HUES48 (cell line): ENCODE data around the gene SMG1.
"Not testable (repeated sequence)": the region's sequence is repeated elsewhere in the genome, so short reads cannot be mapped to it uniquely, and the experiment has no call there.

Experiments
- H3K27ac ChIP-seq: one replicate; pipeline ENCODE4 v1.7.0; 2013; ENCODE audit warnings: low read depth, low read length, inconsistent platforms
- H3K27me3 ChIP-seq: 2 replicates; pipeline ENCODE4 v1.6.1; 2013; ENCODE audit warnings: mild to moderate bottlenecking, low read length; ENCODE audit not compliant: control insufficient read depth, insufficient read depth
- H3K36me3 ChIP-seq: 2 replicates; pipeline ENCODE4 v1.6.1; 2013; ENCODE audit warnings: low read length; ENCODE audit not compliant: control insufficient read depth, insufficient read depth
- H3K4me1 ChIP-seq: 2 replicates; pipeline ENCODE4 v1.6.1; 2013; ENCODE audit warnings: mild to moderate bottlenecking, low read length; ENCODE audit not compliant: control insufficient read depth, insufficient read depth
- H3K4me3 ChIP-seq: 2 replicates; pipeline ENCODE4 v1.5.1; 2013; ENCODE audit warnings: mild to moderate bottlenecking, low read depth, low read length
- H3K9ac ChIP-seq: 2 replicates; pipeline ENCODE4 v1.6.1; 2013; ENCODE audit warnings: mild to moderate bottlenecking, low read depth, low read length, moderate library complexity
- H3K9me3 ChIP-seq: 2 replicates; pipeline ENCODE4 v1.6.1; 2013; ENCODE audit warnings: low read length; ENCODE audit not compliant: control insufficient read depth, insufficient read depth

The SMG1 gene

DNA sequence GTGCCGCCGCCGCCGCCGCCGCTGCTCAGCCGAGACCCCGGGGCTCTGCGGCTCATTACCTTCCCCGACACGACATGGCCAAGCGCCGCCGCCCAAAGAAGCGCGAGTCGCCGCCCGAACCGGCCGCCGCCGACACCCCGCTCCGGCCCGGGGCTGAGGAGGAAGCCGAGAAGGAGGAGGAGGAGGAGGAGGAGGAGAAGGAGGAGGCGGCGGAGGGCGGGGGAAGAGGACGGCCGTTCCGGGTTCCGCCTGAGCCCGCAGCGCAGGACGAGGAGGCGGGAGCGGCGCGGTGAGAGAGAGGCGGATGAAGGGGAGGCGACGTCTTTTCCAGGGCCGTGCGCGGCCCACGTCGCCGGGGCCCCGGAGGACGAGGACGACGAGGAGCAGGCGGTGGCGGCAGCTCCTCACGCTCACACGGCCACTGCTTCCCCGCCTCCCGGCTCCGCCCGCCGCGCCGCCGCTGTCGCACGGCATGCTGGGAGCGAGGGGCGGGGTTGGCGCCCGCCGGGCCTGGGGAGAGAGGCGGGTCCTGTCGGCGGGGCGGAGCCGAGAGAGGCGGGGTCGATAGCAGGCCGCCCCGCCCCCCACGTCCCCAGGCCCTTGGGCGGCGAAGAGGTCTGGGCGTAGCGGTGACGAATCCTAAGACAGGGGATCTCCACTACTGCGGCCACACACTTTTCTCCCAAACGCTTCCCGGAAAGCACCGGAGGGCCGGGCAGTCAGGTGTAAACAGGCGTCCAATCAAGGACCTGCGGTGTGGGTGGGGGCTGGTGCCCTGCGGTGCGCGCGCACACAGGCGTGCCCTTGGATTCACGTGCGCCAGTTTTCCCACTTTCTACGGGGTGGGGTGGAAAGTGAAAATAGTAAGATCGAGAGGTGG, at the start of gene SMG1:
TSS of gene SMG1 (minus strand) at position 423 of the 880 bp plus-strand sequence. CDS start at position 56, 367 bp downstream.
- H3K9me3 ChIP-seq, H3K4me1 ChIP-seq, H3K36me3 ChIP-seq, H3K27me3 ChIP-seq: not testable (repeated sequence)
- peak within 1 kb of the TSS; percentile 96 for H3K4me3 ChIP-seq
- H3K27ac ChIP-seq: peak within 1 kb of the TSS; percentile 98
- H3K9ac ChIP-seq: peak within 1 kb of the TSS; percentile 91

DNA sequence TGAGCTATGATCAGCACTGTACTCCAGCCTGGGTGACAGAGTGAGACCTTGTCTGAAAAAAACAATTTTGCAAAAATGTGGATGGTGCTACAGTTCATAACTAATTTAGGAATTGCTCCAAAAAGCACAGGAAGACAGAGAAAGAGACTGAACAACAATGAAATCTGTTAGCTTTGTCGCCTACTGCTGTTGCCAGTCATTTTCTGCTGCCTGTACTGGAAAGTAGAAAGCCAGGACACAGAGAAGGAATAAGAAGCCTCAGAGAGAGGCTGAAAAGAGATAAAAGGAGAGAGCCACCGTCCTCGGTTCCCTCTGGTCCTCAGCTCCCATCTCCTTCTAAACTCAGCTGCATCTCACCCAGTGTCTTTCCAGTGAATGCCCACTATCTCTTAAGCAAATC, 48.9 kb upstream of the SMG1 start:
- Histone ChIP-seq H3K4me1 (no peaks in the 10 kb centered on the region), H3K36me3 (no peaks in the 10 kb centered on the region)

GRCh38 chr16:18969855-18970240, 43.6 kb upstream of the SMG1 start:
- H3K36me3 ChIP-seq: no peaks in the 10 kb centered on the region
- no peak overlapping the region for H3K9ac ChIP-seq
- H3K4me3 ChIP-seq: no peak overlapping the region
- no peak overlapping the region for H3K27ac ChIP-seq
- H3K4me1 ChIP-seq: no peaks in the 10 kb centered on the region
- no peaks in the 10 kb centered on the region for H3K9me3 ChIP-seq
- no peaks in the 10 kb centered on the region for H3K27me3 ChIP-seq

More for the DNA sequence above, 48.9 kb upstream of the SMG1 start:
- no peak overlapping the region for H3K9ac ChIP-seq
- H3K9me3 ChIP-seq: no peaks in the 10 kb centered on the region
- no peaks in the 10 kb centered on the region for H3K27me3 ChIP-seq
- no peak overlapping the region for H3K27ac ChIP-seq
- no peak overlapping the region for H3K4me3 ChIP-seq

- Histone ChIP-seq H3K4me3 (peak overlapping the region; percentile 43), H3K9me3 (no peaks in the 10 kb centered on the region), H3K27ac (no peak overlapping the region), H3K4me1 (no peaks in the 10 kb centered on the region), H3K9ac (no peak overlapping the region), H3K36me3 (no peaks in the 10 kb centered on the region), H3K27me3 (no peaks in the 10 kb centered on the region)
These were observed 43.0 kb upstream of the SMG1 start for GRCh38 chr16:18969050-18969854.

- H3K27me3 ChIP-seq: no peaks in the 10 kb centered on the region
These were observed 40.6 kb upstream of the SMG1 start for GRCh38 chr16:18966791-18967190.

DNA sequence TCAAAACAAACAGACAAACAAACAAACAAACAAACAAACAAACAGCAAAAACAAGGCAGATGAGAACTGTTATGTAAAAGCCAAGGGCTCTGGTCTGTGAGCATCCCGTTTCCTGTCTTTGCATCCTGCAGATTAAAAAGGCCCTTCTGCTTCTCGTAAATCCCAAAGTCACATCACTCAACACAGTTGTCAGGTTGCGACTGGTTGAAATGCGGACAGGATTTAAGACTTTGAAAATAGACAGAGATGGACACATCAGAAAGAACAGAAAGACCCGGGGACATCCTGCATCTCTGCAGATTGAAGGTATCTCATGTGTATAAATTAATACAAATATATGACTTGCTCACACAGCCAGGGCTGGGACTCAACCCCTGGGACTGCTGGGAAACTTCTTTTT, 39.3 kb upstream of the SMG1 start:
- no peak overlapping the region for H3K4me3 ChIP-seq
- H3K36me3 ChIP-seq: no peaks in the 10 kb centered on the region
- no peaks in the 10 kb centered on the region for H3K4me1 ChIP-seq
- no peak overlapping the region for H3K9ac ChIP-seq
- no peaks in the 10 kb centered on the region for H3K9me3 ChIP-seq
- H3K27ac ChIP-seq: no peak overlapping the region
- no peaks in the 10 kb centered on the region for H3K27me3 ChIP-seq

More at GRCh38 chr16:18966791-18967190, 40.6 kb upstream of the SMG1 start:
- Histone ChIP-seq H3K4me1 (no peaks in the 10 kb centered on the region), H3K36me3 (no peaks in the 10 kb centered on the region), H3K9ac (no peak overlapping the region), H3K27ac (no peak overlapping the region), H3K4me3 (no peak overlapping the region), H3K9me3 (no peaks in the 10 kb centered on the region)

DNA sequence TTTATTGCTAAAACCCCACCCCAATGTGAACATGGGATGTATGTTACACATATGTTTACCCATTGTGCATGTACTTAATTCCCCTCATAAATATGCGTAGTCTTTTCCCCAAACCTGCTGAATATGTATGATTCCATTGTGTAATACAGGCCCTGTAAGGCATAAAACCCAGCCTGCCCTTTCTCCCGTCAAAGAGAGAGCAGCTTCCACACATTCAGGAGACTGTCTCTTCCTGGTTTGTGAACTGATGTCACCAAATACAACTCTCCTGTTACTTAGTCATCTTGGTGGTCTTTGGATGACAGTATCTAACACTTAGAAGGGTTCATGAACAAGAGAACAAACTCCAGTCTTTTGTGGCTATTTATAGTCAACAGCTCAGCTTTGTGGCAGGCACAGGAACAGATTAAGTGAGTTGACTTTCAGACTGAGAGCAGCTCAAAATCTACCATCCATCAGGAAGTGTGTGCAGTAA, 32.9 kb upstream of the SMG1 start:
- Histone ChIP-seq H3K27me3 (no peaks in the 10 kb centered on the region), H3K4me3 (no peak overlapping the region), H3K4me1 (0 out of 2 replicates have a peak, but pooled peaks cover 3% of the 10 kb centered on the region), H3K36me3 (no peaks in the 10 kb centered on the region), H3K27ac (no peak overlapping the region), H3K9ac (no peak overlapping the region), H3K9me3 (no peaks in the 10 kb centered on the region)

DNA sequence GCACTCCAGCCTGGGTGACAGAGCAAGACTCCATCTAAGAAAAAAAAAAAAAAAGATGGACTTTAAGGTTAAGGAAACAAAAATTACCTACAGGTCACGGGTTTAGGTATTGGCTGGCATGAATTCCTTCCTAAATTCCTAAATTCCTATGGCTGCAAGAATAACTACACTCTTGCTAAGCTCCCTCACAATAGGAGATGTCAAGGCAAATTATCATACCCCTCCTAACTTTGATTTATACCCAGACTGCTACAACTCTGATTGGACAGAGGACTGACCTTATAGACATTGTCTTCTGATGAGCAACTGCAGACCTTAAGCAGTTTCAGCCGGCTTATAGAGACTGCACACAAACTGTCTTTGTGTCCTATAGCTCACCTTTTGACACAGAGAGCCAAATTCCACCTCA, 32.4 kb upstream of the SMG1 start:
- Histone ChIP-seq H3K9me3 (no peaks in the 10 kb centered on the region), H3K36me3 (no peaks in the 10 kb centered on the region), H3K9ac (no peak overlapping the region), H3K27me3 (no peaks in the 10 kb centered on the region), H3K4me3 (no peak overlapping the region), H3K27ac (no peak overlapping the region), H3K4me1 (0 out of 2 replicates have a peak, but pooled peaks cover 3% of the 10 kb centered on the region)

DNA sequence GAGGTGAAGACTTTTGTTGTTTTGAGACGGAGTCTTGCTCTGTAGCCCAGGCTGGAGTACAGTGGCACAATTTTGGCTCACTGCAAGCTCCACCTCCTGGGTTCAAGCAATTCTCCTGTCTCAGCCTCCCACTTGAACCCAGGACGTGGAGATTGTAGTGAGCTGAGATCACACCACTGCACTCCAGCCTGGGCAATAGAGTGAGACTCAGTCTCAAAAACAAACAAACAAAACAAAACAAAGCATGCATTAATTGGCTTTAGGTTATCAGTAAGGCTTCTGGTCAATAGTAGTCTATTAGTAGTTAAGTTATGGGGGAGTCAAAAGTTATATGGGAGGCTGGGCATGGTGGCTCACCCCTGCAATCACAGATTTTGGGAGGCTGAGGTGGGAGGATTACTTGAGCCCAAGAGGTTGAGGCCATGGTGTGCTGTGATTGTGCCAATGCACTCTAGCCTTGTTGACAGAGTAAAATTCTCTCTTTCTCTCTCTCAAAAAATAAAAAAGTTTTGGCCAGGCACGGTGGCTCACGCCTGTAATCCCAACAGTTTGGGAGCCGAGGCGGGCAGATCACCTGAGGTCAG, 30.5 kb upstream of the SMG1 start:
- not testable (repeated sequence) for H3K4me3 ChIP-seq, H3K27ac ChIP-seq

GRCh38 chr16:18955874-18956580, 29.8 kb upstream of the SMG1 start:
- not testable (repeated sequence) for H3K27me3 ChIP-seq, H3K36me3 ChIP-seq, H3K9ac ChIP-seq, H3K4me1 ChIP-seq, H3K27ac ChIP-seq, H3K9me3 ChIP-seq, H3K4me3 ChIP-seq

More for the DNA sequence above, 30.5 kb upstream of the SMG1 start:
- not testable (repeated sequence) for H3K4me1 ChIP-seq, H3K9ac ChIP-seq, H3K27me3 ChIP-seq, H3K9me3 ChIP-seq, H3K36me3 ChIP-seq
